Measurements from ENCODE around the gene SLC25A15.
"Not testable (repeated sequence)": the region's sequence is repeated elsewhere in the genome, so short reads cannot be mapped to it uniquely, and the experiment has no call there.

Gene SLC25A15

GRCh38 chr13:40814803-40815202 lies 25.4 kb downstream of the SLC25A15 start:
- DNase-seq = no peak

- no peak for DNase-seq
These were observed 29.5 kb downstream of the SLC25A15 start for GRCh38 chr13:40818926-40819325.

- DNase-seq = no peak
These were observed 30.4 kb downstream of the SLC25A15 start for GRCh38 chr13:40819797-40820315.

- DNase-seq = not testable (repeated sequence)
These were observed 50.3 kb downstream of the SLC25A15 start for GRCh38 chr13:40839725-40840124.

- not testable (repeated sequence) for DNase-seq
These were observed 51.5 kb downstream of the SLC25A15 start for GRCh38 chr13:40840955-40841354.
